GM23248 (cell line): ENCODE measurements around the gene ETV6.

ENCODE experiments used
- EZH2 ChIP-seq: fragments of 200-600 bp; sonication (generic); IDR thresholded peaks from 2 replicates; pipeline ENCODE4 v1.6.1; 2018; ENCODE audit warnings: antibody characterized with exemption, mild to moderate bottlenecking; ENCODE audit not compliant: insufficient read depth, poor library complexity, severe bottlenecking
- EZH2phosphoT487 ChIP-seq: fragments of 200-600 bp; sonication (generic); IDR thresholded peaks from 2 replicates; pipeline ENCODE4 v1.6.1; 2018; ENCODE audit warnings: antibody characterized with exemption, moderate library complexity, mild to moderate bottlenecking, low read depth; ENCODE audit not compliant: insufficient read depth

DNA sequence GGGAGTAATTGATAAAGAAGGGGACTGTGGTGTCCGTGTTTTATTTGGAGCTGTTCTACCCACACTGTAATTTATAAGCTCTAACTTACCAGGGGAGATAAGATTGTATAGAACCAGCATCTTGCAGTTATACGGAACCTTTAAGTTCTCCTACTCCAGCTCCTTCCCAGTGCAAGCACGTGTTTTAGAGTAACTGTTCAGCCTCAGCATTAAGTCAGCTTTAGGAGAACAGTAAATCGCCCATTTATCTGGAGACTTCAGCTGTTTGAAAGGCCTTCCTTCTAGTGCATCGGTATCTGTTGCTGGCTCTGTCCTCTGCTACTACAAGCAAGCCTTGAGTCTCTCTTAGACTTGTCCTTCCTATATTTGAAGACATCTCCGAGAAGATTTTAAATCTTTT is 95.6 kb downstream of the ETV6 start:
- TF ChIP-seq EZH2 (no peak), EZH2phosphoT487 (no peak)
